RKO (cell line): ENCODE measurements around the gene DDX3Y.

Experiments
- DNase-seq: peaks from one replicate; pipeline ENCODE4 v3.0.0-alpha.2; 2016; ENCODE audit warnings: low spot score

The DDX3Y gene

GRCh38 chrY:12904618-12905516, at the start of gene DDX3Y:
Gene DDX3Y, plus strand, starts transcription at chrY:12904868. Its CDS starts 69 bp downstream, at chrY:12904937.
- DNase-seq, result no peak

- no peak for DNase-seq
Measured at GRCh38 chrY:12855791-12856275, 48.8 kb upstream of the DDX3Y start.

- no peak for DNase-seq
Measured at GRCh38 chrY:12867960-12868359, 36.7 kb upstream of the DDX3Y start.

GRCh38 chrY:12896973-12897372, 7.7 kb upstream of the DDX3Y start:
- no peak for DNase-seq

- DNase-seq, result no peak
Measured at GRCh38 chrY:12898604-12899003, 6.1 kb upstream of the DDX3Y start.

GRCh38 chrY:12905517-12905872, 827 bp downstream of the DDX3Y start:
- DNase-seq, result no peak

GRCh38 chrY:12905895-12906294, 1.2 kb downstream of the DDX3Y start:
- no peak for DNase-seq

GRCh38 chrY:12913541-12913940, 8.9 kb downstream of the DDX3Y start:
- DNase-seq, result no peak

GRCh38 chrY:12928043-12928442, 23.4 kb downstream of the DDX3Y start:
- DNase-seq, result no peak

GRCh38 chrY:12941725-12942687, 37.3 kb downstream of the DDX3Y start:
- DNase-seq, result no peak
